Thymus (tissue), 11 donors: ENCODE results near the gene GIMAP5. TPM values are rescaled to one million over a fixed set of nuclear protein-coding genes. Genes with fewer than 3 reads are reported as not detected.

ENCODE experiments used
- DNase-seq, 9 donors: peaks; one replicate each; pipeline ENCODE4 v3.0.0-alpha.2; 2013; ENCODE audit warnings: low spot score in 9 of 9, low read depth in 6 of 9, missing footprints in 1 of 9
- H3K27ac ChIP-seq, 2 donors: one replicate each; pipeline ENCODE4 v1.5.1; 2013; ENCODE audit warnings: control low read depth in 1 of 2, low read depth in 1 of 2, low read length in 1 of 2, mild to moderate bottlenecking in 1 of 2, moderate library complexity in 1 of 2
- H3K27me3 ChIP-seq, 2 donors: one replicate each; pipeline ENCODE4 v1.5.1; 2013; ENCODE audit warnings: low read length in 1 of 2; ENCODE audit not compliant: control insufficient read depth in 2 of 2, insufficient read depth in 1 of 2
- H3K36me3 ChIP-seq, 2 donors: one replicate each; pipeline ENCODE4 v1.5.1; 2013; ENCODE audit warnings: low read length in 1 of 2, mild to moderate bottlenecking in 1 of 2, moderate library complexity in 1 of 2; ENCODE audit not compliant: control insufficient read depth in 2 of 2, insufficient read depth in 2 of 2
- H3K4me1 ChIP-seq, 2 donors: one replicate each; pipeline ENCODE4 v1.5.1; 2013; ENCODE audit warnings: low read length in 2 of 2; ENCODE audit not compliant: control insufficient read depth in 2 of 2, insufficient read depth in 2 of 2
- H3K4me3 ChIP-seq, 2 donors: one replicate each; pipeline ENCODE4 v1.5.1; 2013; ENCODE audit warnings: low read length in 2 of 2, control low read depth in 1 of 2, mild to moderate bottlenecking in 1 of 2
- H3K9me3 ChIP-seq, 2 donors: one replicate each; pipeline ENCODE4 v1.5.1; 2013; ENCODE audit warnings: low read length in 1 of 2, mild to moderate bottlenecking in 1 of 2; ENCODE audit not compliant: control insufficient read depth in 2 of 2, insufficient read depth in 1 of 2
- WGBS: extraction: QIAGEN DNeasy Blood & Tissue Kit; methylation state at CpG from one replicate; pipeline ENCODE4 v1.1.7; 2013; 5-methylcytosine and 5-hydroxymethylcytosine counted together
- polyA plus RNA-seq: library from polyadenylated mRNA; stranded (reverse); fragments of 200-250 nt; gene quantifications from one replicate; pipeline ENCODE4 v1.2.3, GENCODE V29; 2013
- total RNA-seq: library from RNA; stranded (reverse); fragments of 120-200 nt; gene quantifications from one replicate; pipeline ENCODE4 v1.2.4, GENCODE V29; 2013
- donor health status: healthy.

The GIMAP5 gene
- total and polyA plus RNA-seq, 2 donors = 39.3 to 39.8 TPM

DNA sequence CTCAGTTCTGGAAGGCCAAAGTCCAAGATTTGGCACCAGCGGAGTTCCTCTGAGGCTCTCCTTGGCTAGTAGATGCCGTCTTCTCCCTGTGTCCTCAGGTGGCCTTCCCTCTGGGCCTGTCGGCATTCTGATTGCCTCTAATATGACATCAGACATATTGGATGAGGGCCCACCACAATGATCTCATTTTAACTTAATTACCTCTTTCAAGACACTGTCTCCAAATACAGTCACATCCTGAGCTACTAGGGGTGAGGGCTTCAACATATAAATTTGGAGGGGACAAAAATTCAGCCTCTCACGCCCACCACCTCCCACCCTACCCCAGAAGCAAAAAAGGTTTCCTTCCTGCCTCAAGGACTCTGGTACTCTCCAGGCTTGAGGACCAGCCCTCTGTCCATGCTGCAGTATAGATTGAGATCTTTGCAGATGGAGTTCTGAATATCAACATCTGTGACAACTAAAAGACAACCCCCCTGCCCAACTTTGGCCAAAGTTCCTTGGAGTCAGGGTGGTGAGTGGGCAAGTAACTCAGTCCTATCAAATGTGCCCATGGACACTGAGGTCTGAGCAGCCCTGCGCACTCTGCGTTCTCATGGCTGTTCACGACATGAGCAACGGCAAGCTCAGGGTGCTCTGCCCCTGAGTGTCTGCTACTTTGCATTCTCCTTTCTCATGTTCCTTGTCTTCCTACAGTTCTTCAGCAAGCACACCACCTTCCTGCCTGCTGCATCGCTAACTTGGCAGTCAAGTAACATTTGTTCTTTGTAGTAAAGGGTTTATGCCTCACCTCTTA, 51.5 kb downstream of the GIMAP5 start:
- DNase-seq = no peak
- no peak overlapping the region for H3K4me3 ChIP-seq
- no peak overlapping the region for H3K27ac ChIP-seq
- H3K9me3 ChIP-seq = no peaks in the 10 kb centered on the region
- 95% methylated on average over 9 of the region's 9 CpGs for WGBS
- peaks cover 0 to 25% of the 10 kb centered on the region in 2 donors for H3K4me1 ChIP-seq
- H3K27me3 ChIP-seq = peaks cover 0 to 5% of the 10 kb centered on the region in 2 donors
- no peaks in the 10 kb centered on the region for H3K36me3 ChIP-seq

DNA sequence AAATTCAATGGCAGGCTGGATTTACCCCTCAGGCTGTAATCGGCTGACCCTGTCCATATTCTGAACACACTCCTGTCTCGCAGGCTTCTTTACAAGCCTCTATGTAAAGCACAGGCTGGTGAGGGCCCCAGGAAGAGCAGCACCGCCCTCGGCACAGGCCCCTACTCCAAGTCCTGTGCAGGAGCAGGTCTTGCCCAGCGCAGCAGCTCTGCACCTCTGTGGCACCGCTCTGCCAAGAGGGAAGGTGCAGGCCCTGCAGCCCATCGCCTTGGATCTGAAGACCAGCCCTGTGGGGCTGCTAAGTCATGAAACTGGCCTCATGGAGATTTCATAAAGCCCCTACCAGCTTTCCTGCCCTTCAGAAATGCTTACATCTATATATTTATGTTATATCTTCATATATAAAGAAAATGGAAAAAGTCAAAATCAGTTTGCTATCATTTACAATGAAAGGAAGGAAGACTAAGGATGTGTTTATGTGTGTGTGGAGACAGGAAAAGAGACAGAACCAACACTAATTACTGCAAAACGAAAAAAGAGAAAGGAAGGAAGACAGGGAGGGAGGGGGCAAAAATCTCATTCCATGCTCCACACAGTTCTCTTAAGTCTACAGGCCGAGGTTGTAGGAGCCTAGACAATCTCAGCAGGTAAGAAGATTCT, 53.3 kb downstream of the GIMAP5 start:
- no peak for DNase-seq
- Histone ChIP-seq H3K36me3 (no peaks in the 10 kb centered on the region), H3K27me3 (peaks cover 0 to 21% of the 10 kb centered on the region in 2 donors), H3K27ac (no peak overlapping the region), H3K9me3 (no peaks in the 10 kb centered on the region), H3K4me3 (no peak overlapping the region), H3K4me1 (peaks cover 0 to 14% of the 10 kb centered on the region in 2 donors)
- 91% methylated on average over 9 of the region's 9 CpGs for WGBS

DNA sequence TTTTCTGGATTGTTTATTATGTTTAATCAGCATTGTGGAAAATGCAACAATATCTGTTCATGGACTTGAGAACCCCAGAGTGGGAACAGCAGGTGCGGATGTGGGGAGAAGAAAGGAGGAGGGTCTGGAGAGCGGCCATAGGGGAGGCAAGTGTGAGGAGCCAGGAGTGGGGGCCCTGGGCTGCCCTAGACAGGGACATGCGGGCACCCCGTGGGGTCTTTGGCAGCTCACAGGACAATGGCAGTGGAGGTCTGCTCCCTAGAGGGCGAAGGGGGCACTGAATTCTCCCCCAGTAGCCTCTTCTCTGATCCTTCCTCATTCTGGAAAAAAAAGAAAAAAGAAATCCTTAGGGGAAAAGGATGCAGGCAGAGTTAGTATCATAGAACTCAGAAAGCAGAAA, 54.1 kb downstream of the GIMAP5 start:
- H3K4me3 ChIP-seq = no peak overlapping the region
- peaks cover 0 to 29% of the 10 kb centered on the region in 2 donors for H3K27me3 ChIP-seq
- DNase-seq = no peak
- peaks cover 0 to 14% of the 10 kb centered on the region in 2 donors for H3K4me1 ChIP-seq
- no peaks in the 10 kb centered on the region for H3K36me3 ChIP-seq
- 97% methylated on average over 5 of the region's 5 CpGs for WGBS
- no peak overlapping the region for H3K27ac ChIP-seq
- no peaks in the 10 kb centered on the region for H3K9me3 ChIP-seq

DNA sequence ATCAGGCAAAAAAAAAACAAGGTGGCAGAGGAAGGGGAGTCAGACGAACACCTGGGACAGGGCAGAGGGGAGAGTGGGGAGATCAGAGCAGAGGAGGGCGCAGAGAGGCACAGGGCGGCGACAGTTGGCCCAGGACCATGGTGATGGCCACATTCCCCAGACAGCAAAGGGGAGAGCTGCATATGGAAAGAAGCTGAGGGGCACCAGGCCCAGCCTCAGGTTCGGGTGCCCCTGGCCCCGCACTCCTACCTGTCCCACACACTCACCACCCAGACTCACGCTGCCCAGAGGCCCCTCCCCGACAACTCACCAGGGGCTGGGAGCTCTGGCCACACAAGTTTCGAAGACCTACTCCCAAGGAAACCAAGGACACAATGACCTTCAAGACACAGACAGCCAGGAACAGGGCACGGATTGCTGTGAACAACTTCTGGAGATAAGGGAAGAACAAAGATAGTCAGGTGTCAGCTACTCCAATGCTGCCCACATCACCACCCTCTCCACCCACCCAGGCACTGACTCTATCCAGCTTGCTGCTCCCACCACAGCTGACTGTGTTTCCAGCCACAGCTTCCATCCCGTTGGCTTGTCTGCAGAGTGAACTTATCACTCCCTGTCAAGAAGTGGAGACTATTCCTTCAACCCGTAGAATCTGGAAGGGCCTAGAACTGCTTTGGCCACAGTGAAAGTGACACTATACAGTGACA, 54.7 kb downstream of the GIMAP5 start:
- H3K27me3 ChIP-seq = peaks cover 0 to 34% of the 10 kb centered on the region in 2 donors
- H3K36me3 ChIP-seq = no peaks in the 10 kb centered on the region
- WGBS = 88% methylated on average over 12 of the region's 12 CpGs
- no peaks in the 10 kb centered on the region for H3K9me3 ChIP-seq
- H3K27ac ChIP-seq = no peak overlapping the region
- peaks cover 0 to 14% of the 10 kb centered on the region in 2 donors for H3K4me1 ChIP-seq
- H3K4me3 ChIP-seq = no peak overlapping the region
- no peak for DNase-seq

Other genes with a start within 250 kb of the GIMAP5 start
- gene GIMAP7, start 222.5 kb upstream of the GIMAP5 start, total RNA-seq = 48.1 TPM
- gene GIMAP7, start 222.5 kb upstream of the GIMAP5 start, polyA plus RNA-seq = 69.0 TPM
- gene GIMAP4, start 170.0 kb upstream of the GIMAP5 start, total RNA-seq = 68.5 TPM
- 40.9 TPM for gene GIMAP4, start 170.0 kb upstream of the GIMAP5 start, polyA plus RNA-seq
- gene GIMAP6, start 105.0 kb upstream of the GIMAP5 start, total RNA-seq = 42.4 TPM
- 20.5 TPM for gene GIMAP6, start 105.0 kb upstream of the GIMAP5 start, polyA plus RNA-seq
- 70.4 TPM for gene GIMAP2, start 51.7 kb upstream of the GIMAP5 start, total RNA-seq
- gene GIMAP2, start 51.7 kb upstream of the GIMAP5 start, polyA plus RNA-seq = 32.5 TPM
- gene GIMAP1, start 20.8 kb upstream of the GIMAP5 start, total RNA-seq = 9.8 TPM
- gene GIMAP1, start 20.8 kb upstream of the GIMAP5 start, polyA plus RNA-seq = 10.7 TPM
- gene TMEM176B, start 62.9 kb downstream of the GIMAP5 start, total RNA-seq = 23.4 TPM
- 34.7 TPM for gene TMEM176B, start 62.9 kb downstream of the GIMAP5 start, polyA plus RNA-seq
- gene TMEM176A, start 63.4 kb downstream of the GIMAP5 start, total RNA-seq = 11.0 TPM
- 27.9 TPM for gene TMEM176A, start 63.4 kb downstream of the GIMAP5 start, polyA plus RNA-seq
- 1.3 TPM for gene AOC1, start 115.1 kb downstream of the GIMAP5 start, total RNA-seq
- gene AOC1, start 115.1 kb downstream of the GIMAP5 start, polyA plus RNA-seq = 3.5 TPM
- gene KCNH2, start 240.9 kb downstream of the GIMAP5 start, total RNA-seq = 2.3 TPM
- gene KCNH2, start 240.9 kb downstream of the GIMAP5 start, polyA plus RNA-seq = 1.5 TPM